K562 (cell line): ENCODE measurements around the gene C2. TPM values are rescaled to one million over a fixed set of nuclear protein-coding genes. Genes with fewer than 3 reads are reported as not detected.
A peak's percentile ranks its signal among the peaks of the same experiment; 100 is the strongest.

Experiments used
- C11orf30 ChIP-seq: fragments of 450-650 bp; IDR thresholded peaks from 2 replicates; pipeline ENCODE4 v1.6.1; 2016; ENCODE audit warnings: low read depth, mild to moderate bottlenecking
- CBFA2T3 ChIP-seq: fragments of 450-650 bp; IDR thresholded peaks from 2 replicates; pipeline ENCODE4 v1.6.1; 2017
- CCAR2 ChIP-seq: fragments of 200-400 bp; formaldehyde crosslinking; IDR thresholded peaks from 2 replicates; pipeline ENCODE4 v1.6.1; 2017; ENCODE audit warnings: mild to moderate bottlenecking, low read depth, low read length
- MAZ ChIP-seq, 2 experiments: fragments of 450-650 bp in 1 of 2; sonication (generic) in 1 of 2; formaldehyde crosslinking; IDR thresholded peaks in 1 of 2; conservative IDR thresholded peaks in 1 of 2; 2 replicates each; pipeline versions ENCODE4 v1.4.0 to v1.5.0; 2020; ENCODE audit warnings: mild to moderate bottlenecking in 1 of 2, missing genetic modification reagents in 1 of 2
- MIER1 ChIP-seq: fragments of 450-650 bp; IDR thresholded peaks from 2 replicates; pipeline ENCODE4 v1.6.1; 2016; ENCODE audit warnings: antibody characterized with exemption, mild to moderate bottlenecking, low read depth
- MXI1 ChIP-seq: IDR thresholded peaks from 2 replicates; pipeline ENCODE4 v1.6.1; 2011; ENCODE audit warnings: low read depth, mild to moderate bottlenecking, improper control_type of control experiment, low read length
- NBN ChIP-seq: fragments of 450-650 bp; IDR thresholded peaks from 2 replicates; pipeline ENCODE4 v1.6.1; 2016; ENCODE audit warnings: low read depth, mild to moderate bottlenecking
- POLR2A ChIP-seq: fragments of 450-650 bp; conservative IDR thresholded peaks from 2 replicates; pipeline ENCODE4 v1.6.1; 2016
- SMARCA4 ChIP-seq: fragments of 450-650 bp; IDR thresholded peaks from 2 replicates; pipeline ENCODE4 v1.6.1; 2016
- SOX6 ChIP-seq: fragments of 450-650 bp; IDR thresholded peaks from 2 replicates; pipeline ENCODE4 v1.6.1; 2014; ENCODE audit warnings: mild to moderate bottlenecking
- TFAP4 ChIP-seq: sonication (generic); formaldehyde crosslinking; IDR thresholded peaks from 2 replicates; pipeline ENCODE4 v1.8.0; 2022; ENCODE audit warnings: missing genetic modification reagents, mild to moderate bottlenecking, moderate library complexity, borderline replicate concordance
- ZNF431 ChIP-seq: sonication (generic); formaldehyde crosslinking; IDR thresholded peaks from 2 replicates; pipeline ENCODE4 v1.8.0; 2022; ENCODE audit warnings: mild to moderate bottlenecking, missing genetic modification reagents
- polyA plus RNA-seq, 8 experiments: library from polyadenylated mRNA; depleted of rRNA in 4 of 8; stranded (reverse) in 5 of 8; unstranded in 3 of 8; fragments of >200 nt; fragmentation: Nextera tagmentation in 2 of 8; fragmentation: Illumina TruSeq in 1 of 8; extraction: Ambion mirVana in 2 of 8; extraction: Trizol in 1 of 8; gene quantifications; 2 replicates each; pipeline versions ENCODE4 v1.2.1 to v1.2.3, GENCODE V29; 2011 to 2014; ENCODE audit warnings: inconsistent platforms in 1 of 8, missing spikeins in 1 of 8
- total RNA-seq, 7 experiments: library from RNA; depleted of rRNA in 6 of 7; stranded (reverse); fragments of >200 nt in 6 of 7; fragmentation: Illumina TruSeq in 2 of 7; extraction: Trizol in 2 of 7; gene quantifications; 2 replicates each; pipeline versions ENCODE4 v1.2.1 to v1.2.3, GENCODE V29; 2011 to 2021; ENCODE audit warnings: low replicate concordance in 1 of 7
- TF ChIP-seq, protein P1 (sequence below), 2 experiments: IDR thresholded peaks in 1 of 2; conservative IDR thresholded peaks in 1 of 2; 2 replicates each; pipeline ENCODE4 v1.6.1; 2016; ENCODE audit warnings: low read depth in 2 of 2, mild to moderate bottlenecking in 1 of 2, missing compliant biosample characterization in 1 of 2, missing genetic modification characterization in 1 of 2, moderate library complexity in 1 of 2

Gene C2
- total and polyA plus RNA-seq, 9 of the 15 experiments (the other 6 are each of a cell fraction or from before 2014, with no cell fraction given) = 0.05 to 1.1 (median 0.39) TPM; not detected in 1

DNA sequence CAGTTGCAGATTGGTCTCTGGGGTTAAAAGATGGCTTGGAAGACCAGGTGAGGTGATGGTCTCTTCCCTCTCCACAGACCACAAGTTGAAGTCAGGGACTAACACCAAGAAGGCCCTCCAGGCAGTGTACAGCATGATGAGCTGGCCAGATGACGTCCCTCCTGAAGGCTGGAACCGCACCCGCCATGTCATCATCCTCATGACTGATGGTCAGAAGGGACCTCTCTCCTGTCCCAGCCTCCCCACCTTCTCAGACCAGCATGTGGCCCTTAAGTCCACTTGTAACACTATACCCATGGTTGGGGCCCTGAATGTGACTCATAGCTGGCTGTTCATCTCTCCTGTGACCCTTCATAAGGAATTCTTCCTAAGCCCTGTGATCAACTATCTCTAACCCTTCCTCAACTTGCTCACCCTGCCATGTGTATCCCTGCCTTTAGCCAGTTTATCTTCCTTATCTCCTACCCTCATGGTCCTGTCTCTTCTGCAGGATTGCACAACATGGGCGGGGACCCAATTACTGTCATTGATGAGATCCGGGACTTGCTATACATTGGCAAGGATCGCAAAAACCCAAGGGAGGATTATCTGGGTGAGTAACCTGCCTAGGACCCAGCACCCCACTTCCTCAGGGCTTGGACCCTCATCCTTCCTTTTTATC, 21.4 kb downstream of the C2 start (continued):
- TF ChIP-seq, protein P1, sequence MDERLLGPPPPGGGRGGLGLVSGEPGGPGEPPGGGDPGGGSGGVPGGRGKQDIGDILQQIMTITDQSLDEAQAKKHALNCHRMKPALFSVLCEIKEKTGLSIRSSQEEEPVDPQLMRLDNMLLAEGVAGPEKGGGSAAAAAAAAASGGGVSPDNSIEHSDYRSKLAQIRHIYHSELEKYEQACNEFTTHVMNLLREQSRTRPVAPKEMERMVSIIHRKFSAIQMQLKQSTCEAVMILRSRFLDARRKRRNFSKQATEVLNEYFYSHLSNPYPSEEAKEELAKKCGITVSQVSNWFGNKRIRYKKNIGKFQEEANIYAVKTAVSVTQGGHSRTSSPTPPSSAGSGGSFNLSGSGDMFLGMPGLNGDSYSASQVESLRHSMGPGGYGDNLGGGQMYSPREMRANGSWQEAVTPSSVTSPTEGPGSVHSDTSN (CRISPR knock-in tag; IDR thresholded peaks at IDR 0.05; ENCODE audit: low read depth) = no peak; the same call in 1 of the 2 replicates
- TF ChIP-seq, protein P1 (tag; conservative IDR thresholded peaks at IDR 0.05; ENCODE audit: low read depth) = peak; percentile 86
- TF ChIP-seq MIER1 (no peak), MXI1 (0 out of 2 replicates have a peak, but pooled peaks have one; percentile 26), NBN (0 out of 2 replicates have a peak, but pooled peaks have one; percentile 56), C11orf30 (peak; percentile 26; the same call in 1 of the 2 replicates), POLR2A (no peak), MAZ (CRISPR knock-in tag; conservative IDR thresholded peaks at IDR 0.05 in 1 of 2, IDR thresholded peaks at IDR 0.05 in 1 of 2) (peak in 1 of 2 experiments; percentile 28; a peak in 2 of 4 replicates), SOX6 (peak; percentile 35; the same call in 1 of the 2 replicates), ZNF431 (CRISPR knock-in tag) (no peak), CBFA2T3 (peak; percentile 78), CCAR2 (no peak), TFAP4 (CRISPR knock-in tag) (peak; percentile 84), SMARCA4 (peak; percentile 87)
- TF ChIP-seq, all 486 proteins: peak for 134
